ENCODE measurements around the gene YBEY. TPM values are rescaled to one million over a fixed set of nuclear protein-coding genes. Genes with fewer than 3 reads are reported as not detected.
A peak's percentile ranks its signal among the peaks of the same experiment; 100 is the strongest.

YBEY gene
- polyA plus RNA-seq, 6 donors from 2014 or later = 14.1 to 25.5 (median 20.5) TPM

DNA sequence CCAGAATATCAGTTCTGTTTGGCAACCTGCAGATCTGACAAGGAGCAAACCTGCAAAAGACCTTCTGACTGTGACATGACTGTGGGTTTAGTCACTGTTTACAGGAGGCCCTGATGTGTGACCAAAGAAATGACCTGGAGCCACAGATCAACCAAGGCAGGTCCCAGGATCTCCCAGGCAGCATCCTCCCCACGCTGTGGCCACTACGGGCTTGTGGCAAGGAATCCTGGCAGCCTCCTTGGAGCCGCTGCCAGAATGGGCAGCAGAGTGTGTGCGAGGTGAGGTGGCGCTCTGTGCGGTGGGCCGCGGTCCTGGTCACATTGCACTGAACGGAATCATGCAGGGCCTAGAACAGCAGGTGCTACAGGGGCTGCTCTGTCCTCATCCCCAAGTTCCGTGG is 16.7 kb upstream of the YBEY start:
- peaks cover 0 to 3% (median 3%) of the 10 kb centered on the region in 3 donors for H3K4me1 Mint-ChIP-seq
- no peak for ATAC-seq (ENCODE audit: low read depth in 2 of 2)
- no peak overlapping the region for H3K4me3 Mint-ChIP-seq
- no peak overlapping the region for H3K27ac Mint-ChIP-seq
- no peak for DNase-seq
- no peaks in the 10 kb centered on the region for H3K27me3 Mint-ChIP-seq
- no peaks in the 10 kb centered on the region for H3K9me3 Mint-ChIP-seq
- H3K36me3 Mint-ChIP-seq = peaks cover 12 to 30% of the 10 kb centered on the region in 2 donors

DNA sequence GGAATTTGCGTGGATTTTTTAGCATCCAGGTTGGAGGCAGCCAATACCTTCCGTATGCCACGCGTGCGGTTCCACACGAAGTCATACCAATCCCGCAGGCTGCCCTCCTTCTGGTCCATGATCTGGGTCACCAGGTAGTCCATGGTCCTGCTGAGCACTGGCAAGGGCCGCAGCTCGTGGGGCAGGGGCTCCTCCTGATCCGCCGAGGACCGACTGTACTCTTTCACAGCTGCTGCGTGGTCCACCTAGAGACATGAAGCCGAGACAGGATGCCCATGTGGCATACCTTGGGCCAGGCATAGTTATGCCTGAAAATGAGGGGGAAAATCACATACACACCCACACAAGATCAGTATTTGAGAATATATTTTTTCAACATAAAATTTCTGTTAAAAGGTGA is 12.8 kb upstream of the YBEY start:
- DNase-seq (no peak), ATAC-seq (ENCODE audit: low read depth in 2 of 2) (no peak)
- Mint-ChIP-seq H3K4me1 (peaks cover 4 to 8% (median 5%) of the 10 kb centered on the region in 3 donors), H3K4me3 (no peak overlapping the region), H3K27ac (no peak overlapping the region), H3K9me3 (no peaks in the 10 kb centered on the region), H3K27me3 (no peaks in the 10 kb centered on the region), H3K36me3 (peaks cover 6 to 25% of the 10 kb centered on the region in 2 donors)

DNA sequence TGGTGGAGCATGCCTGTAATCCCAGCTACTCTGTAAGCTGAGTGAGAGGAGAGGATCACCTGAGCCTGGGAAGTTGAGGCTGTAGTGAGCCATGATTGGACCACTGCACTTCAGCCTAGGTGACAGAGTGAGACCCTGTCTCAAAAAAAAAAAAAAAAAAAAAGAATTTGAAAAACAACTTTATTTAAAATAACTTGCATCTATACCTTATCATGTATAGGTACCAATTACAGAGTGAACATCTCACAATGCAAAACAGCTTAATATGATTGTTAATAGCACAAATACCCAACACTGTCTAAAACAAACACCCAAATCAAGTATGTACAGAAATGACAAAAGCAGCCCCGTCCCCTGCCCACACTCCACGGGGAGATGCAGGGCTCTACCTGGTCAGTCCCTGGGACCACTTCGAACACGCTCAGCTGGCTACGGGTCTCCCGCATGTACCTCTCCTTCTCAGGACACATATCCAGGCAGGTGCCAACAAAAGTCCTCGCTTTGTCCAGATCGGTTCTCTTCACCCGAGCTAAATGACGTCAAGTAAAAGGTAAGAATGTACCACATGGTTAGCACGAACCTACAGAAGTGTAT is 11.2 kb upstream of the YBEY start:
- H3K9me3 Mint-ChIP-seq = no peaks in the 10 kb centered on the region
- H3K27ac Mint-ChIP-seq = no peak overlapping the region
- peaks cover 8 to 25% of the 10 kb centered on the region in 2 donors for H3K36me3 Mint-ChIP-seq

DNA sequence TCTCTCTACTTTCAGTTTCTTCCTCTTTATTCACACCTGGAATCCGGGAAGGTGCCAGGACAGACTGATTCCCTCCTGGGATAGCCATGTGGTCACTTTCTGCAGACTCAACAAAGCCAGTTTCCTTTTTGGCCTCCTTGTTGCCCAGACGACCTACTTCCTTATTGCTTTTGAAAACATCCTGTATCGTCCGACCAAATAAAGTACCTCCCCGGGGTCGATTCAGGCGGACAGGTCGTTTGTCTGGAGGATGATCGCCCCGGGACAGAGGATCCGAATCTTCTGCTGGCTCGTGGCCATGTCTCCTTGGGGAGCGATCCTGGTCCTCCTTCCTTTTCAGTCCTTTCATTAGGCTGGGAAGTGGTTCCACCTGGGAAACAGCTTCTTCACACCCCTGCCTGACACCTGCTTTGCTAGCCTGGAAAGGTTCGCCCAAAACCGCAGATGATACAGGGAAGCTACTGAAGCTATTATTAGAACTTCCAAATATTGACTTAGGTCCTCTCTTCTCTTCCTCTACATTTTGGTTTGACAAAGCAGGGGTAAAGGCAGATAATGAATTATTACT is 2.0 kb upstream of the YBEY start:
- H3K36me3 Mint-ChIP-seq = peaks cover 0 to 14% of the 10 kb centered on the region in 2 donors

More for the DNA sequence above, 11.2 kb upstream of the YBEY start:
- H3K4me3 Mint-ChIP-seq = no peak overlapping the region
- no peak for DNase-seq
- H3K27me3 Mint-ChIP-seq = no peaks in the 10 kb centered on the region
- no peak for ATAC-seq (ENCODE audit: low read depth in 2 of 2)
- peaks cover 5 to 8% (median 7%) of the 10 kb centered on the region in 3 donors for H3K4me1 Mint-ChIP-seq

DNA sequence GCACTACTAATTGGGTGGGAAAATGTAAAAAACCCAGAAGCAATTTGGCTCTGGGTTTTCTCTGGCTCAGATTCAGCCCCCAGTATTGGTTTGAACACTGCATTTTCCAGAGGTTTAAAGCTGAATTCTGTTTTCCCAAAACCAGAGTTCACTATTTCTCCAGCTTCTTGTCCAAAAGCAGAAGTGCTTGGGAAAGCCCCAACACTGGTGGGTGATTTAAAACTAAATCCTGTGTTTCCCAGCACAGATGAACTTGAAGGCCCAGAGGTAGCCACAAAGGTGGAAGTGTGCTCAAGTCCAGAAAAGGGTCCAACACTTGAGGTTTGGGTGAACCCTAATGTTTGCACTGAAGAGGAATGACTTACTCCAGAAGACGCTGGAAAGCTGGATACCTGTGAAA is 1.4 kb upstream of the YBEY start:
- Mint-ChIP-seq H3K9me3 (no peaks in the 10 kb centered on the region), H3K36me3 (peaks cover 0 to 13% of the 10 kb centered on the region in 2 donors), H3K4me1 (peaks cover 34 to 56% (median 46%) of the 10 kb centered on the region in 3 donors), H3K4me3 (peak overlapping the region; percentile 80 to 100 (median 90)), H3K27ac (peak overlapping the region in 1 of 6 donors; percentile 92), H3K27me3 (no peaks in the 10 kb centered on the region)
- ATAC-seq (ENCODE audit: low read depth in 2 of 2) = no peak
- no peak for DNase-seq

More for the DNA sequence above, 2.0 kb upstream of the YBEY start:
- no peaks in the 10 kb centered on the region for H3K27me3 Mint-ChIP-seq
- peak overlapping the region in 4 of 6 donors; percentile 72 to 92 (median 80) for H3K27ac Mint-ChIP-seq
- peak overlapping the region in 7 of 8 donors; percentile 49 to 90 (median 80) for H3K4me3 Mint-ChIP-seq
- DNase-seq = no peak
- ATAC-seq (ENCODE audit: low read depth in 2 of 2) = no peak
- no peaks in the 10 kb centered on the region for H3K9me3 Mint-ChIP-seq
- H3K4me1 Mint-ChIP-seq = peaks cover 31 to 54% (median 41%) of the 10 kb centered on the region in 3 donors

DNA sequence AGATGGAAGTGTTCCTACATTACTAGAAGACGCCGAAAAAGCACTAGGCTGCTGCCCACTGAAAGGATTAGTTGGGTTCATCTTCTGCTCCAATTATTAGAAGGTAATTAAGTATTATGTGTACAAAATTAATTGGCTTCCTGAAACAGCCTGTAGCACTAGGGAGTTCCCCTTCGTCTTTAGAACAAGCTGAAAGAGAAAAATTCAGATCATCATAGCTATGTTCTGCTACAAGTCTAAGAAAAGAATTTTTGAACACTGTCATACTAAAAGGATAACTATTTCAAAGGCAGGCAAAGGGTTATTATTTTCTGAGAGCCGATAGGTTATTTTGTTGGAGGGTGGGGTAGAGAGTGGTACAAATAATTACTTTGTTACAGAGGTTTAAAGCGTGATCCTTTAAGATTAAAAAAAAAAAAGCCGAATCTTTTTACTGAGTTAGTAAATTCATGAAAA is 908 bp upstream of the YBEY start, which contains the start of gene MCM3AP:
TSS of gene MCM3AP (minus strand) at position 406 of the 456 bp plus-strand sequence. CDS start at position 81, 325 bp downstream.
- Mint-ChIP-seq H3K9me3 (no peaks in the 10 kb centered on the region), H3K27ac (peak within 1 kb of the TSS; percentile 92 to 99 (median 98)), H3K4me3 (peak within 1 kb of the TSS; percentile 88 to 100 (median 98)), H3K36me3 (peaks cover 0 to 9% of the 10 kb centered on the region in 2 donors), H3K4me1 (peaks cover 37 to 57% (median 49%) of the 10 kb centered on the region in 3 donors), H3K27me3 (no peaks in the 10 kb centered on the region)
- ATAC-seq (ENCODE audit: low read depth in 2 of 2) (no peak), DNase-seq (no peak)

DNA sequence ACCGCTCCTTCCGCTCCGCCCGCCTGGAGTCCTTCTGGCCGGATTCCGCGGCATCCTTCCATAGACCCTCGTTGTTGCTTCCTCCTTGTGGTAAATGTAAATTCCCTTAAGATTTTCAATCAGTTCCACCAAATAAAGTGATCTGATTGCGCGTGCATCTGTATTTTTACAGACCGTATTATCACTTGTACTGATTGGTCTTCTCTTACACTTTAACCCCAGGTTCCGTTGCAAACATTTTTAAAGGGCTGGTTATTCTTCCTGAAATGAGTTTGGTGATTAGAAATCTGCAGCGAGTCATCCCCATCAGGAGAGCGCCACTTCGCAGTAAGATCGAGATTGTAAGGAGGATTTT is 483 bp downstream of the YBEY start:
- Mint-ChIP-seq H3K4me3 (peak overlapping the region; percentile 88 to 100 (median 98)), H3K27me3 (no peaks in the 10 kb centered on the region), H3K36me3 (peaks cover 0 to 9% of the 10 kb centered on the region in 2 donors), H3K27ac (peak overlapping the region; percentile 92 to 99 (median 98)), H3K9me3 (peaks cover 0 to 2% (median 0%) of the 10 kb centered on the region in 7 donors), H3K4me1 (peaks cover 33 to 64% (median 45%) of the 10 kb centered on the region in 3 donors)
- DNase-seq (no peak), ATAC-seq (ENCODE audit: low read depth in 2 of 2) (no peak)

DNA sequence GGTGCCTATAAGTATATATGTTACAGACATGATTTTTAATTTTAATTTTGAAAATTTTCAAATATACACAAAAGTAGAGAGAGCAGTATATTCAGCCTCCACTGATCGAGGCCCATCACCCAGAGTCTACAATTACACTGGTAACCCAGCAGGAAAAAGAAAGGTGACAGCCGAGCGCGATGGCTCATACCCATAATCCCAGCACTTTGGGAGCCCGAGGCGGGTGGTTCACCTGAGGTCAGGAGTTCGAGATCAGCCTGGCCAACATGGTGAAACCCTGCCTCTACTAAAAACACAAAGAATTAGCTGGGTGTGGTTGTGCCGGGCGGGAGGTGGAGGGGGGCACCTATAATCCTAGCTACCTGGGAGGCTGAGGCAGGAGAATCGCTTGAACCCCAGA is 1.4 kb downstream of the YBEY start:
- H3K4me1 Mint-ChIP-seq = peaks cover 33 to 64% (median 45%) of the 10 kb centered on the region in 3 donors
- peaks cover 0 to 9% of the 10 kb centered on the region in 2 donors for H3K36me3 Mint-ChIP-seq
- no peak for ATAC-seq (ENCODE audit: low read depth in 2 of 2)
- H3K27ac Mint-ChIP-seq = peak overlapping the region in 2 of 6 donors; percentile 3 to 92
- H3K4me3 Mint-ChIP-seq = peak overlapping the region in 5 of 8 donors; percentile 88 to 100 (median 96)
- no peak for DNase-seq
- peaks cover 0 to 2% (median 0%) of the 10 kb centered on the region in 7 donors for H3K9me3 Mint-ChIP-seq
- no peaks in the 10 kb centered on the region for H3K27me3 Mint-ChIP-seq

DNA sequence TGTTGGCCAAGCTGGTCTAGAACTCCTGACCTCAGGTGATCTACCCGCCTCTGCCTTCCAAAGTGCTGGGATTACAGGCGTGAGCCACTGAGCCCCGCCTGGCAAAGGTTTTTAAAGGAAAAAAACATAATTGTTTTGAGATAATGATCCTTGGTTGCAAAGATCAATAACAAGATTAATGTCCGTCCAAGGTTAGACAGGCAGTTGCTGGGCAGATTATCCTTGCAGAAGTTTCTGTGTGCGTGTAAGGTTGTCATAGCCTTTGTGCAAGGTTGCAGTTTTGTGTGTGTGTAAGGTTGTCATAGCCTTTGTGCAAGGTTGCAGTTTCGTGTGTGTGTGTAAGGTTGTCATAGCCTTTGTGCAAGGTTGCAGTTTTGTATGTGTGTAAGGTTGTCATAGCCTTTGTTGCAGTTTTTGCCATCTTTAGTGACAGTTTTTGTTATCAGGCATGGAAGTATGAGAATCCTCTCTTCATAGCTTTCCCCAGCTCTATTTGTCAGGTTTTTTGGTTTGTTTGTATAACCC is 3.6 kb downstream of the YBEY start:
- Mint-ChIP-seq H3K27me3 (no peaks in the 10 kb centered on the region), H3K36me3 (peaks cover 0 to 5% of the 10 kb centered on the region in 2 donors), H3K9me3 (peaks cover 0 to 2% (median 0%) of the 10 kb centered on the region in 7 donors), H3K4me1 (peaks cover 26 to 48% (median 29%) of the 10 kb centered on the region in 3 donors), H3K4me3 (peak overlapping the region in 4 of 8 donors; percentile 9 to 74 (median 42)), H3K27ac (no peak overlapping the region)
- ATAC-seq (ENCODE audit: low read depth in 2 of 2) (no peak), DNase-seq (no peak)

DNA sequence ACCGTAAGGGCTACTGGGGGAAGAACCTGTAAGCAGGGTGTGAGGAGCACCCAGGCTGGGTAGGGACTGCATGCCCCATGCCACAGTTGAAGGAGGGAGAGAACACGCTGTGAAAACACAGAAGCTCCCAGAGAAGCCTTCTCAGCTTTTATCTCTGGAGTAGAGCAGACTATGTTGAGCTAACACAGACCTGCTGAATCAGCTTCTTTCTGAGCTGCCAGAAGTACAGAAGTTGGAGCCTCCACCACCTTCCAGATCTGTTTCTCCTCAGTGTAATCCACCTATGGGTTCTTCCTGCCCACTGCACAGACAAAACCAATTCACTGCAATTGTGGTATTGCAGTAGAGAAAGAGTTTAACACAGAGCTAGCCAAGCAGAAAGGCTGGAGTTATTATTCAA is 5.4 kb downstream of the YBEY start:
- peaks cover 0 to 4% of the 10 kb centered on the region in 2 donors for H3K36me3 Mint-ChIP-seq
- peaks cover 0 to 2% (median 0%) of the 10 kb centered on the region in 7 donors for H3K9me3 Mint-ChIP-seq
- DNase-seq = no peak
- H3K4me1 Mint-ChIP-seq = peaks cover 27 to 49% (median 31%) of the 10 kb centered on the region in 3 donors
- no peak for ATAC-seq (ENCODE audit: low read depth in 2 of 2)
- no peaks in the 10 kb centered on the region for H3K27me3 Mint-ChIP-seq
- peak overlapping the region in 2 of 8 donors; percentile 15 to 25 for H3K4me3 Mint-ChIP-seq
- H3K27ac Mint-ChIP-seq = peak overlapping the region in 2 of 6 donors; percentile 56 to 70

DNA sequence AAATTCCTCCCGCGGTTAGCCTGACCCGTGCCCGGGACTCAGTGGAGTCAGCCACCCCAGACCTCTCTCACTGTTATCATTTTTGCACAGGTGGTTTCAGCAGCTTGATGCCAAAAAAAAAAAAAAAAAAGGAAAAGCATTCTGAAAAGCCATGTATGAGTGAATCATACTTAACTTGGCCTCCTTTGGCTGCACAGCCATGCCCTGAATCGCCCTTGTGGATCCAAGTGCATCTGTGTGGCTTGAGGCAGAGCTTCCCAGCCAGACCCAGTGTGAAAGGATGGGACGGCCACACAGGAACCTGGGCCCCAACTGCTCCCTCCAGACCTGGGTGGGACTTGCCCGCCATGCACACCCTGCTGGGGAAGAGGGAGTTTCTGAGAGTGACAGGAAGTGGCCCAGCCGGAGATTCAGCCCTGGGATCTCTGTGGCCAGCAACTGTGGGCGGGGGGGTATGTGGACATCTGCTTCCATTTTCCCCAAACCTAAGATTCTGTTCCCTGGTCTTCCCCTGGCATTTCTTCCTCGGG is 8.6 kb downstream of the YBEY start:
- Mint-ChIP-seq H3K27ac (no peak overlapping the region), H3K36me3 (no peaks in the 10 kb centered on the region), H3K27me3 (no peaks in the 10 kb centered on the region), H3K4me1 (peaks cover 17 to 38% (median 23%) of the 10 kb centered on the region in 3 donors), H3K9me3 (peaks cover 0 to 2% (median 0%) of the 10 kb centered on the region in 7 donors), H3K4me3 (peak overlapping the region in 2 of 8 donors; percentile 16 to 19)
- DNase-seq (no peak), ATAC-seq (ENCODE audit: low read depth in 2 of 2) (no peak)

DNA sequence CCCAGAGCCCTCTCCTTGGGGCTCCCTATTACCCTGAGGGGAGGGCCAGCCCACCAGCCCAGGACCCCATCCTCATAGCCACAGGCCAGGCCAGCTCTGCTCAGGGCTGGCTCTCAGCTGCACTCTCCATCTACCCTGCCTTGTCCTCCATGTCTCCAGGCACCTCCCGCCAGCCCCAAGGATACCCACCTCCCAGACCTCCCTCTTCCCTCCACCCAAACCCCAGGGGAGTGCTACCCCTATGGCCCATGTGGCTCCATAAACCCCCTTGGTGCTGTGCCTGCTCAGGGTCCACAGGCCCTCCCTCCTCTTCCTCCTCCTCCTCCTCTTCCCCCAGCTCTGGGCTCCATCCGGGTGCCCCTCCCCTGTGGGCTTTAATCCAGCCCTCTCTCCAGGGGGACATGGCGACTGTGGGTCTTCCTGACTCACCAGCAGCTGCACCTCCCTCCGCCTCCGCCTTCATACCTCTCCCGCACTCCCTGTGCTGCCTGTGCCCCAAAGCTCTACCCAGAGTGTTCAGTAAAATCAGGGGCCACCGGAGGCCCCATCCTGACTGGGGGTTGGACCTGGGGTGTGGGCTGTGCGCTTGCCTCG is 9.1 kb downstream of the YBEY start:
- DNase-seq (no peak), ATAC-seq (ENCODE audit: low read depth in 2 of 2) (no peak)
- peaks cover 15 to 33% (median 20%) of the 10 kb centered on the region in 3 donors for H3K4me1 Mint-ChIP-seq
- H3K36me3 Mint-ChIP-seq = no peaks in the 10 kb centered on the region
- H3K9me3 Mint-ChIP-seq = peaks cover 0 to 2% (median 0%) of the 10 kb centered on the region in 7 donors
- H3K27me3 Mint-ChIP-seq = no peaks in the 10 kb centered on the region
- H3K27ac Mint-ChIP-seq = peak overlapping the region in 1 of 6 donors; percentile 54
- peak overlapping the region in 3 of 8 donors; percentile 19 to 77 (median 20) for H3K4me3 Mint-ChIP-seq

Measured in naive B cell (primary cell).